CD4-positive, alpha-beta memory T cell (primary cell): ENCODE results near the gene PPIP5K1. TPM values are rescaled to one million over a fixed set of nuclear protein-coding genes. Genes with fewer than 3 reads are reported as not detected.
A peak's percentile ranks its signal among the peaks of the same experiment; 100 is the strongest.
"Not testable (repeated sequence)": the region's sequence is repeated elsewhere in the genome, so short reads cannot be mapped to it uniquely, and the experiment has no call there.

ENCODE experiments used
- CTCF ChIA-PET: fragments of 350-600 bp; sonication (Branson Sonifier 250); formaldehyde crosslinking; loops from one replicate; lab custom pipeline; 2021; ENCODE audit warnings: inconsistent platforms; ENCODE audit not compliant: partially characterized antibody; lab: Charles Lee
- POLR2A ChIA-PET: fragments of 350-600 bp; sonication (Branson Sonifier 250); formaldehyde crosslinking; loops from one replicate; lab custom pipeline; 2021; ENCODE audit not compliant: partially characterized antibody; lab: Charles Lee
- DNase-seq, 5 donors: peaks; one replicate each; pipeline versions ENCODE4 v3.0.0 to v3.0.0-alpha.2; 2020 to 2022; ENCODE audit warnings: mixed read lengths in 1 of 5
- H3K27ac ChIP-seq: one replicate; pipeline ENCODE4 v1.7.0; 2013; ENCODE audit warnings: low read depth, low read length
- H3K27me3 ChIP-seq: 2 replicates; pipeline ENCODE4 v1.7.0; 2013; ENCODE audit warnings: mild to moderate bottlenecking, low read length, moderate library complexity; ENCODE audit not compliant: insufficient read depth
- H3K36me3 ChIP-seq: 2 replicates; pipeline ENCODE4 v1.7.0; 2013; ENCODE audit warnings: mild to moderate bottlenecking, low read length, moderate library complexity; ENCODE audit not compliant: insufficient read depth
- H3K4me1 ChIP-seq: 2 replicates; pipeline ENCODE4 v1.7.0; 2013; ENCODE audit warnings: mild to moderate bottlenecking, low read length, moderate library complexity; ENCODE audit not compliant: insufficient read depth
- H3K4me3 ChIP-seq, 2 donors: one replicate each; pipeline ENCODE4 v1.7.0; 2013; ENCODE audit warnings: low read length in 2 of 2, mild to moderate bottlenecking in 1 of 2
- H3K9me3 ChIP-seq, 2 donors: one replicate each; pipeline ENCODE4 v1.7.0; 2013; ENCODE audit warnings: low read length in 2 of 2, control low read depth in 1 of 2; ENCODE audit not compliant: control insufficient read depth in 1 of 2
- H3K27ac Mint-ChIP-seq, 7 donors: one replicate each; pipeline ENCODE4 v1.8.0; 2020 to 2021; ENCODE audit warnings: mixed read lengths in 7 of 7, mild to moderate bottlenecking in 6 of 7, inconsistent platforms in 3 of 7, moderate library complexity in 3 of 7
- H3K27me3 Mint-ChIP-seq, 2 donors: one replicate each; pipeline ENCODE4 v1.8.0; 2020 to 2021; ENCODE audit warnings: mixed read lengths in 2 of 2
- H3K36me3 Mint-ChIP-seq, 2 donors: one replicate each; pipeline ENCODE4 v1.8.0; 2020 to 2021; ENCODE audit warnings: mixed read lengths in 2 of 2, inconsistent platforms in 1 of 2, mild to moderate bottlenecking in 1 of 2
- H3K4me1 Mint-ChIP-seq, 4 donors: one replicate each; pipeline ENCODE4 v1.8.0; 2020 to 2021; ENCODE audit warnings: mixed read lengths in 4 of 4, mild to moderate bottlenecking in 1 of 4
- H3K4me3 Mint-ChIP-seq, 8 donors: one replicate each; pipeline ENCODE4 v1.8.0; 2020 to 2021; ENCODE audit warnings: mixed read lengths in 8 of 8, mild to moderate bottlenecking in 7 of 8, moderate library complexity in 6 of 8, inconsistent platforms in 3 of 8
- H3K9me3 Mint-ChIP-seq, 8 donors: one replicate each; pipeline ENCODE4 v1.8.0; 2020 to 2021; ENCODE audit warnings: mixed read lengths in 8 of 8, mild to moderate bottlenecking in 5 of 8, inconsistent platforms in 3 of 8, moderate library complexity in 1 of 8
- intact Hi-C: fragments of 100-400 bp; cut with micrococcal nuclease; formaldehyde crosslinking; loops from one replicate; pipeline ENCODE4 v1.15.1; 2023
- polyA plus RNA-seq, 2 donors: library from polyadenylated mRNA; unstranded; fragments of 300-500 nt; fragmentation: Illumina TruSeq; gene quantifications; one replicate each; pipeline ENCODE4 v1.2.3, GENCODE V29; 2021
- total RNA-seq, 2 experiments: library from RNA; stranded (reverse); gene quantifications; one replicate each; pipeline ENCODE4 v1.2.3, GENCODE V29; 2021

Gene PPIP5K1
- total and polyA plus RNA-seq, 4 experiments from 2014 or later = 4.4 to 66.6 (median 31.3) TPM

GRCh38 chr15:43602233-43602632, 12.2 kb upstream of the PPIP5K1 start:
- H3K27me3 ChIP-seq, H3K4me3 Mint-ChIP-seq, POLR2A ChIA-PET, H3K9me3 ChIP-seq, H3K4me1 ChIP-seq, H3K4me1 Mint-ChIP-seq, H3K4me3 ChIP-seq, H3K27ac ChIP-seq, CTCF ChIA-PET, H3K27ac Mint-ChIP-seq, DNase-seq, intact Hi-C loops, H3K9me3 Mint-ChIP-seq, H3K36me3 ChIP-seq, H3K36me3 Mint-ChIP-seq: not testable (repeated sequence)
- H3K27me3 Mint-ChIP-seq = peaks cover 26 to 30% of the 10 kb centered on the region in 2 donors

DNA sequence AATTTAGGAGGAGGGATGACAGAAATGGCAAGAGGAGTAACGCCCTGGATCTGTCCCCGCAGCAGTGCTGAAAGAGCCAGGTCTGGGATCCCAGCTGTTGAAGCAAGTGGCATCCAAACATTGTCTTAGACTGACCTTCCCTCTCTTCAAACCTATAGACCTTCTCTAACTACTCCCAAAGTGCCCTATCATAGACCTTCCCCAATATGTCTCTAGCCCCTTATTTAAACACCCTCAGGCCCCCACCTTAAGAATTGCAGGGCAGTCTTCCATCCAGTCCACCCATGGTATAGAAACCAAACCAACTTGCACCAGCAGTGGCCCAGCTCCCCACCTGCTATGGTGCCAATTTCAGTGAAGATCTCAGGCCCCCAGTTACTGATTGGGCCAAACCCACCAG, 10.2 kb upstream of the PPIP5K1 start:
- intact Hi-C loops, H3K9me3 ChIP-seq, H3K4me1 Mint-ChIP-seq, H3K4me3 Mint-ChIP-seq, POLR2A ChIA-PET, H3K27ac ChIP-seq, CTCF ChIA-PET, DNase-seq, H3K9me3 Mint-ChIP-seq, H3K4me1 ChIP-seq, H3K36me3 ChIP-seq, H3K27me3 ChIP-seq, H3K36me3 Mint-ChIP-seq, H3K27ac Mint-ChIP-seq, H3K4me3 ChIP-seq: not testable (repeated sequence)
- H3K27me3 Mint-ChIP-seq = peaks cover 29 to 36% of the 10 kb centered on the region in 2 donors

DNA sequence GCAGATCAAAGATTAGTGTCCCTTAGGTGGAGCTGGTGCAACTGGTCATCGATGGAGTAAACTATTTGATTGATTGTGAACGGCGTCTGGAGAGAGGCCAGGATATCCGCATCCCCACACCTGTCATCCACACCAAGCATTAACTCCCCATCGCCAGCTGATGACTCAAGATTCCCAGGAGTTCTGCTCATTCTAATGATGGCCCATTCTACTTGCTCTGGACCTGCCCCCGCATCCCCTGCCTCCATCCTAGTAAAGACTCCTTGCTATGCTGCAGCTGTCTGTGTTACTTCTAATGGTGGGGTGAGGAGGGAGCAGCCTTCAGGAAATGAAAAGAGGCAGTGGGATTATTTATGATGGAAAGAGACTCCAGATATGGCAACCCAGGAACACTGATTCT, 9.1 kb upstream of the PPIP5K1 start:
- H3K36me3 ChIP-seq, H3K9me3 ChIP-seq, CTCF ChIA-PET, H3K4me1 Mint-ChIP-seq, H3K36me3 Mint-ChIP-seq, H3K27ac ChIP-seq, H3K4me3 Mint-ChIP-seq, H3K27me3 ChIP-seq, H3K9me3 Mint-ChIP-seq, DNase-seq, POLR2A ChIA-PET, intact Hi-C loops, H3K4me1 ChIP-seq, H3K4me3 ChIP-seq: not testable (repeated sequence)
- H3K27me3 Mint-ChIP-seq = peaks cover 27 to 34% of the 10 kb centered on the region in 2 donors
- H3K27ac Mint-ChIP-seq = peak overlapping the region in 1 of 7 donors; percentile 65

DNA sequence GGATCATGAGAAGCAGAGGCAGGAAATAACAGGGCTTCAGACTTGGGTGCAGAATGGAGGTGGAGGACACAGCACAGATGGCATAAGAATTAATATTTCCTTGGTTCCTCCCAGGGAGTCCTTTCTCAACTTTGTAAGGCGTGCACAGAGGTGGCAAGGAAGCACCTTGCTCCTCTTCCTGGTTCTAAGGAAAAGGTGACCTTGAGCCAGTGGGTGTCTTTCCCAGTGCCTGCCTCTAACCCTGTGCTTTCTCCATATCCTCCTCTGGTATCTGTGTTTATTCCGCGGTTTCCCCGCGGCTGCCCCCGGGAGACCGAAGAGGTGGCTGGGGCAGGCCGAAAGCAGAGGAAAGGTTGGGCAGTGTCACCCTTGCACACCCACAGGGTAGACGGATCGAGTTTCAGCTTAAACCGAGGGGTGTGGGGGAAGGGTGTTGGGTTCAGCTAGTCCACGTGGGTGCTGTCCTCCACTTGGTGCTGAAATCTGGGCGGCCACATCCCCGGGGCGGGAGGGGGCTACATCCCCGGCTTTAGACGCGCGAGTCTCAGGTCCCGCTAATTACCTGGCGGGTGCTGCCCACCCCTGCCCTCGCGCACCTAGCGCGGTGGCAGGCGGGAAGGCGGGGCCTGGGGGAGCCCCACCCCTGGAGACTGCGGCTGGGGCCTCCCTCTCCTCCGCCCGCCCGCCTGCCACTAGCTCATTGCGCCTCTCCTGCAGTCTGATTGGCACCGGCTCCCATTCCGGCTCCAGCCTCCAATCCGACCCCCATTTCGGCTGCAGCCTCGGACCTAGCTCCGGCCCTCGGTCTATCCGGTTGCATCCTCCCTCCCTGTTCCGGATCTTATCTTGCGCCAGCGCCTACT, 3.6 kb upstream of the PPIP5K1 start, which contains the start of gene CKMT1B:
Gene CKMT1B, plus strand, starts transcription at position 700 of the 863 bp plus-strand sequence. CDS start 192 bp downstream, outside the sequence.
- intact Hi-C loops, CTCF ChIA-PET, H3K27ac Mint-ChIP-seq: not testable (repeated sequence)

DNA sequence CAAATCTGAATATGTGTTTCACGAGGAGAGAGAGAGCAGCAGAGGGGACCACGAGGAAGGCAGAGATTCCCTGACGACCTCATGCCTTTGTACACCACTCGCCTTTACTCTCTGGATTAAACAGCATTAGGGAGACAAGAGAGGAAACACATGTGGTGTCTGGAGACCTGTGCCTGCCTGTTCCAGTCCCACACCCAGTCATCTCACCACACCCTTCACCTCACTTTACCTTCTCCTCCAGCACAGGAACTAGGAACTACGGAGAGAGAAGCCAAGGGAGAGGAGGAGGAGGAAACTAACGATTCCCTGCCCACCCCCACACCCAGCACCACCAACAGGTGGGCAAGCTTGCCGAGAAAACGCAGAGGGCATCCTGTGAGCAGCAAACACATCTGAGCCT, 2.8 kb upstream of the PPIP5K1 start:
- intact Hi-C loops, H3K9me3 ChIP-seq, H3K36me3 Mint-ChIP-seq, H3K9me3 Mint-ChIP-seq, H3K36me3 ChIP-seq, H3K4me3 ChIP-seq, H3K4me1 Mint-ChIP-seq, POLR2A ChIA-PET, H3K27me3 ChIP-seq, H3K27ac ChIP-seq, H3K4me1 ChIP-seq, H3K4me3 Mint-ChIP-seq, H3K27ac Mint-ChIP-seq, DNase-seq, CTCF ChIA-PET: not testable (repeated sequence)
- H3K27me3 Mint-ChIP-seq = peaks cover 9 to 13% of the 10 kb centered on the region in 2 donors

More for the DNA sequence above, 3.6 kb upstream of the PPIP5K1 start, which contains the start of gene CKMT1B:
- H3K4me1 Mint-ChIP-seq, H3K4me1 ChIP-seq, H3K27ac ChIP-seq, H3K36me3 Mint-ChIP-seq, H3K4me3 Mint-ChIP-seq, POLR2A ChIA-PET, H3K4me3 ChIP-seq, H3K27me3 ChIP-seq, H3K36me3 ChIP-seq, DNase-seq, H3K9me3 Mint-ChIP-seq, H3K9me3 ChIP-seq: not testable (repeated sequence)
- H3K27me3 Mint-ChIP-seq = peaks cover 11 to 15% of the 10 kb centered on the region in 2 donors

DNA sequence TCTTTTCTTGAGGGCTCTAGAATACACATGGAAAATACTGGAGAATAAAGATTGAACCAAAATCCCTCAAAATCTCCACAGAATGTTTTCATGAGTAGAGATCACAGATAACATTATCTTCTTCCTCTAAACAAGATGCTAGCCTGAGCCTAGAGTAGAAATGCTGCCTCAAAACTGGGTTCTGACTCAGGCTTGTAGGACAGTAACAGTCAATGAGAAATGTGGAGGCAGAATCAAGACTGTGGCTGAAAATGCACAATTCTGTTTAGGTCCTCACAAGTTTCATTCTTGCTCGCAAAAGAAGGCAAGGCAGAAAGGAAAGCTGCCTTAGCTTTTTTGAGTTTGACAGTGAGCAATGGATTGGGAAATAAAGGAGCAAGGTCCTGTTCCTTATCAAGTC, 15.4 kb downstream of the PPIP5K1 start:
- H3K4me1 ChIP-seq, intact Hi-C loops, H3K4me1 Mint-ChIP-seq, DNase-seq, H3K36me3 Mint-ChIP-seq, H3K27ac ChIP-seq, H3K4me3 ChIP-seq, H3K9me3 ChIP-seq, CTCF ChIA-PET, H3K36me3 ChIP-seq, H3K27me3 ChIP-seq, H3K27ac Mint-ChIP-seq, POLR2A ChIA-PET, H3K9me3 Mint-ChIP-seq, H3K27me3 Mint-ChIP-seq, H3K4me3 Mint-ChIP-seq: not testable (repeated sequence)

DNA sequence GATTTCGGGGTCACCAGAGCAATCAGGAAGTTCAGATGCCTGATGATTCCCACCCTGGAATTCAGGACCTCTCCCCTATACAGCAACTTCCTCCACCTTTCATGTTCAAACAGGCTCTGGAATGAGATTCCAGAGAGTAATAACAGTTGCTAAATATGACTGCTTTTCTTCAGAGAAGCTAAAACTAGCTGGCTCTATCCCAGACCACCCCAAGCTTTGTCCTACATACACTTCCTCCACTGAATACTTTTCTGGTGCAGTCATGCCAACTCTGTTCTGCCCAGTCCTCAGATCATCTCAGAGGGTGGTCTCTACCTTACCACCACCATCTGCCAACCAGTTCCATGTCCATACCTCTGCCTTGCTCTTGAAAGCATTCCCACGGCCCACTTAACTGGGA, 23.4 kb downstream of the PPIP5K1 start:
- DNase-seq, CTCF ChIA-PET, intact Hi-C loops: not testable (repeated sequence)

More for the DNA sequence above, 23.4 kb downstream of the PPIP5K1 start:
- H3K27ac Mint-ChIP-seq, H3K4me1 Mint-ChIP-seq, POLR2A ChIA-PET, H3K27ac ChIP-seq, H3K4me1 ChIP-seq, H3K9me3 ChIP-seq, H3K36me3 ChIP-seq, H3K4me3 Mint-ChIP-seq, H3K9me3 Mint-ChIP-seq, H3K36me3 Mint-ChIP-seq, H3K27me3 Mint-ChIP-seq, H3K27me3 ChIP-seq, H3K4me3 ChIP-seq: not testable (repeated sequence)
